Measurements from ENCODE around the gene DCLK1. TPM values are rescaled to one million over a fixed set of nuclear protein-coding genes. Genes with fewer than 3 reads are reported as not detected.

DCLK1 gene
- total RNA-seq, 1 donor from 2014 or later: 2.9 TPM

- DNase-seq (ENCODE audit: low read depth): no peak
These were observed 20.4 kb upstream of the DCLK1 start for GRCh38 chr13:36151591-36151990.

GRCh38 chr13:36148446-36148845, 17.3 kb upstream of the DCLK1 start:
- Histone ChIP-seq H3K36me3 (ENCODE audit: control insufficient read depth, insufficient read depth, low read length) (no peaks in the 10 kb centered on the region), H3K27me3 (ENCODE audit: control insufficient read depth, insufficient read depth, low read length) (no peaks in the 10 kb centered on the region), H3K4me3 (ENCODE audit: low read depth, low read length) (no peak overlapping the region)
- no peak for DNase-seq (ENCODE audit: low read depth)
- no peak for TF ChIP-seq CTCF (IDR thresholded peaks at IDR 0.05; ENCODE audit: insufficient read depth, low read length, poor library complexity, severe bottlenecking)

More at GRCh38 chr13:36151591-36151990, 20.4 kb upstream of the DCLK1 start:
- no peaks in the 10 kb centered on the region for H3K36me3 ChIP-seq (ENCODE audit: control insufficient read depth, insufficient read depth, low read length)
- H3K27me3 ChIP-seq (ENCODE audit: control insufficient read depth, insufficient read depth, low read length): no peaks in the 10 kb centered on the region
- TF ChIP-seq CTCF (IDR thresholded peaks at IDR 0.05; ENCODE audit: insufficient read depth, low read length, poor library complexity, severe bottlenecking): no peak
- no peak overlapping the region for H3K4me3 ChIP-seq (ENCODE audit: low read depth, low read length)

- Histone ChIP-seq H3K27me3 (ENCODE audit: control insufficient read depth, insufficient read depth, low read length) (no peaks in the 10 kb centered on the region), H3K4me3 (ENCODE audit: low read depth, low read length) (no peak overlapping the region), H3K36me3 (ENCODE audit: control insufficient read depth, insufficient read depth, low read length) (no peaks in the 10 kb centered on the region)
- DNase-seq (ENCODE audit: low read depth): no peak
- TF ChIP-seq CTCF (IDR thresholded peaks at IDR 0.05; ENCODE audit: insufficient read depth, low read length, poor library complexity, severe bottlenecking): no peak
These were observed 16.1 kb upstream of the DCLK1 start for GRCh38 chr13:36147330-36147729.

- H3K4me3 ChIP-seq (ENCODE audit: low read depth, low read length): no peak overlapping the region
- no peaks in the 10 kb centered on the region for H3K27me3 ChIP-seq (ENCODE audit: control insufficient read depth, insufficient read depth, low read length)
- no peak for DNase-seq (ENCODE audit: low read depth)
- H3K36me3 ChIP-seq (ENCODE audit: control insufficient read depth, insufficient read depth, low read length): no peaks in the 10 kb centered on the region
- TF ChIP-seq CTCF (IDR thresholded peaks at IDR 0.05; ENCODE audit: insufficient read depth, low read length, poor library complexity, severe bottlenecking): no peak
These were observed 15.5 kb upstream of the DCLK1 start for GRCh38 chr13:36146511-36147269.

- no peak for TF ChIP-seq CTCF (IDR thresholded peaks at IDR 0.05; ENCODE audit: insufficient read depth, low read length, poor library complexity, severe bottlenecking)
- no peak overlapping the region for H3K4me3 ChIP-seq (ENCODE audit: low read depth, low read length)
- no peak for DNase-seq (ENCODE audit: low read depth)
- no peaks in the 10 kb centered on the region for H3K27me3 ChIP-seq (ENCODE audit: control insufficient read depth, insufficient read depth, low read length)
- H3K36me3 ChIP-seq (ENCODE audit: control insufficient read depth, insufficient read depth, low read length): no peaks in the 10 kb centered on the region
These were observed 12.6 kb upstream of the DCLK1 start for GRCh38 chr13:36143738-36144137.

- Histone ChIP-seq H3K27me3 (ENCODE audit: control insufficient read depth, insufficient read depth, low read length) (no peaks in the 10 kb centered on the region), H3K36me3 (ENCODE audit: control insufficient read depth, insufficient read depth, low read length) (no peaks in the 10 kb centered on the region), H3K4me3 (ENCODE audit: low read depth, low read length) (no peak overlapping the region)
- TF ChIP-seq CTCF (IDR thresholded peaks at IDR 0.05; ENCODE audit: insufficient read depth, low read length, poor library complexity, severe bottlenecking): no peak
- DNase-seq (ENCODE audit: low read depth): no peak
These were observed 11.6 kb upstream of the DCLK1 start for GRCh38 chr13:36142735-36143134.
